HG02970 (cell line): ENCODE data around the gene NEK9.
"Not testable (repeated sequence)": the region's sequence is repeated elsewhere in the genome, so short reads cannot be mapped to it uniquely, and the experiment has no call there.

Experiments
- ATAC-seq: cut with Tn5 transposase; IDR thresholded peaks from one replicate; pipeline ENCODE4 v1.9.1; 2021; ENCODE audit warnings: mild to moderate bottlenecking, moderate library complexity, moderate number of reproducible peaks; ENCODE audit not compliant: unreplicated experiment, low FRiP score

Gene NEK9

GRCh38 chr14:75069121-75069810 lies 57.6 kb downstream of the NEK9 start, which contains the start of gene ZC2HC1C:
Gene ZC2HC1C (plus strand): TSS chr14:75069641. CDS start chr14:75070574, 933 bp downstream.
- ATAC-seq, result no peak

GRCh38 chr14:75068294-75069120 lies 58.3 kb downstream of the NEK9 start:
- ATAC-seq, result no peak

GRCh38 chr14:75067765-75068164 lies 59.1 kb downstream of the NEK9 start:
- ATAC-seq, result not testable (repeated sequence)

GRCh38 chr14:75067212-75067611 lies 59.6 kb downstream of the NEK9 start:
- ATAC-seq, result no peak

GRCh38 chr14:75066691-75067090 lies 60.2 kb downstream of the NEK9 start:
- ATAC-seq, result no peak

- ATAC-seq, result no peak
Observed at GRCh38 chr14:75064205-75064567, 62.7 kb downstream of the NEK9 start.

GRCh38 chr14:75063491-75064204 lies 63.2 kb downstream of the NEK9 start, which contains the start of gene ACYP1:
Gene ACYP1 (minus strand): TSS chr14:75064024. CDS start chr14:75063553, 471 bp downstream.
- ATAC-seq, result peak; percentile 83

- no peak for ATAC-seq
Observed at GRCh38 chr14:75063013-75063412, 63.8 kb downstream of the NEK9 start.

GRCh38 chr14:75060420-75060819 lies 66.4 kb downstream of the NEK9 start:
- no peak for ATAC-seq

GRCh38 chr14:75059642-75060041 lies 67.2 kb downstream of the NEK9 start:
- no peak for ATAC-seq

GRCh38 chr14:75054421-75054820 lies 72.4 kb downstream of the NEK9 start:
- ATAC-seq, result no peak

GRCh38 chr14:75053396-75054291 lies 73.2 kb downstream of the NEK9 start:
- ATAC-seq, result no peak

GRCh38 chr14:75051556-75051899 lies 75.3 kb downstream of the NEK9 start:
- no peak for ATAC-seq

- ATAC-seq, result peak; percentile 82
Observed at GRCh38 chr14:75050852-75051555, 75.8 kb downstream of the NEK9 start, which contains the start of gene MLH3. Gene MLH3 (minus strand): TSS chr14:75051467. CDS start chr14:75049655, 1,812 bp downstream.

GRCh38 chr14:75049731-75050201 lies 77.1 kb downstream of the NEK9 start:
- ATAC-seq, result no peak

GRCh38 chr14:75049136-75049535 lies 77.7 kb downstream of the NEK9 start:
- ATAC-seq, result no peak

GRCh38 chr14:75048101-75048500 lies 78.7 kb downstream of the NEK9 start:
- ATAC-seq, result no peak

GRCh38 chr14:75047506-75047905 lies 79.3 kb downstream of the NEK9 start:
- no peak for ATAC-seq

- ATAC-seq, result no peak
Observed at GRCh38 chr14:75046899-75047298, 79.9 kb downstream of the NEK9 start.
